Measurements from ENCODE around the gene SSU72.
A peak's percentile ranks its signal among the peaks of the same experiment; 100 is the strongest.
"Not testable (repeated sequence)": the region's sequence is repeated elsewhere in the genome, so short reads cannot be mapped to it uniquely, and the experiment has no call there.

Gene SSU72

GRCh38 chr1:1517973-1518620, 56.6 kb downstream of the SSU72 start:
- DNase-seq (ENCODE audit: low spot score), result no peak
- in situ Hi-C loops (cut with MboI; ENCODE audit: low pct_unique_long_range_greater_than_20kb, low sequenced_read_pairs, unreplicated experiment), result no loop called here
- no peak for TF ChIP-seq CTCF (IDR thresholded peaks at IDR 0.05; ENCODE audit: extremely low read depth, insufficient read depth, missing control alignments)

- DNase-seq (ENCODE audit: low spot score); in situ Hi-C loops (cut with MboI; ENCODE audit: low pct_unique_long_range_greater_than_20kb, low sequenced_read_pairs, unreplicated experiment): not testable (repeated sequence)
Observed at GRCh38 chr1:1516923-1517322, 57.7 kb downstream of the SSU72 start.

GRCh38 chr1:1514376-1514775, 60.3 kb downstream of the SSU72 start:
- in situ Hi-C loops (cut with MboI; ENCODE audit: low pct_unique_long_range_greater_than_20kb, low sequenced_read_pairs, unreplicated experiment); DNase-seq (ENCODE audit: low spot score): not testable (repeated sequence)

- DNase-seq (ENCODE audit: low spot score); in situ Hi-C loops (cut with MboI; ENCODE audit: low pct_unique_long_range_greater_than_20kb, low sequenced_read_pairs, unreplicated experiment): not testable (repeated sequence)
Observed at GRCh38 chr1:1513675-1514074, 61.0 kb downstream of the SSU72 start.

- DNase-seq (ENCODE audit: low spot score); in situ Hi-C loops (cut with MboI; ENCODE audit: low pct_unique_long_range_greater_than_20kb, low sequenced_read_pairs, unreplicated experiment): not testable (repeated sequence)
Observed at GRCh38 chr1:1512425-1512824, 62.2 kb downstream of the SSU72 start.

- DNase-seq (ENCODE audit: low spot score), result peak; percentile 99
- no peak for TF ChIP-seq CTCF (IDR thresholded peaks at IDR 0.05; ENCODE audit: extremely low read depth, insufficient read depth, missing control alignments)
- in situ Hi-C loops (cut with MboI; ENCODE audit: low pct_unique_long_range_greater_than_20kb, low sequenced_read_pairs, unreplicated experiment), result no loop called here
Observed at GRCh38 chr1:1511533-1512285, 63.0 kb downstream of the SSU72 start, which contains the start of gene ATAD3A. ATAD3A (plus strand) TSS chr1:1512162; CDS start chr1:1512269, 107 bp downstream.

GRCh38 chr1:1510912-1511532, 63.6 kb downstream of the SSU72 start:
- TF ChIP-seq CTCF (IDR thresholded peaks at IDR 0.05; ENCODE audit: extremely low read depth, insufficient read depth, missing control alignments), result no peak
- in situ Hi-C loops (cut with MboI; ENCODE audit: low pct_unique_long_range_greater_than_20kb, low sequenced_read_pairs, unreplicated experiment), result no loop called here
- DNase-seq (ENCODE audit: low spot score), result no peak

- in situ Hi-C loops (cut with MboI; ENCODE audit: low pct_unique_long_range_greater_than_20kb, low sequenced_read_pairs, unreplicated experiment); DNase-seq (ENCODE audit: low spot score): not testable (repeated sequence)
Observed at GRCh38 chr1:1509465-1509850, 65.2 kb downstream of the SSU72 start.

- in situ Hi-C loops (cut with MboI; ENCODE audit: low pct_unique_long_range_greater_than_20kb, low sequenced_read_pairs, unreplicated experiment); DNase-seq (ENCODE audit: low spot score): not testable (repeated sequence)
Observed at GRCh38 chr1:1508775-1509464, 65.7 kb downstream of the SSU72 start.

Data from GM13977 (cell line).